AG04449 (cell line): ENCODE data around the gene HIC1.

ENCODE experiments used
- CTCF ChIA-PET: fragments of 350-600 bp; formaldehyde crosslinking; extraction: SDS; loops from one replicate; lab custom pipeline; 2021; ENCODE audit warnings: antibody characterized with exemption; lab: Yijun Ruan, JAX
- POLR2A ChIA-PET: fragments of 400-600, 350-600 bp; formaldehyde crosslinking; extraction: SDS; loops from one replicate; lab custom pipeline; 2020; ENCODE audit warnings: antibody characterized with exemption, inconsistent platforms; lab: Yijun Ruan, JAX
- DNase-seq: peaks from one replicate; pipeline ENCODE4 v3.0.0-alpha.2; 2010; ENCODE audit warnings: low read depth, low spot score
- H3K4me3 ChIP-seq: 2 replicates; pipeline ENCODE4 v1.5.1; 2011; ENCODE audit warnings: low read depth, mild to moderate bottlenecking, control low read depth, low read length
- TF ChIP-seq, protein P1 (sequence below): IDR thresholded peaks from one replicate; pipeline ENCODE4 v1.5.1; 2011; ENCODE audit warnings: mild to moderate bottlenecking, moderate library complexity, low read length, control low read depth, inconsistent platforms; ENCODE audit not compliant: insufficient read depth; ENCODE audit errors: missing control alignments

The HIC1 gene

DNA sequence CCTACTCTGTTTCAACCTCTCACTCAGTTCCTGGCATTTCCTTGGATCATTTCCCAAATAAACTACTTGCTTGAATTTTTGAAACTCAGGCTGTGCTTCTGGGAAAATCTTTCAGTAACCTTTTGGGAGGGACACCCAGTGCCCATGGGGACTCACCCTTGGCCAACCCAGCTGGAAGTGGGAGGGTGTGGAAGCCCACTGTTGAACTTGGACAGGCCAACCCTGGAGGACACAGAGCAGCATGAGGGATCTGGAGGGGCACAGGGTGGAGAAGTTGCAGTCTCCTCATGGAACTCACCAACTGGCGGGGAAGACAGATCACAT, 40.9 kb upstream of the HIC1 start:
- CTCF ChIA-PET: interaction anchor here (1.1 kb wide), 2 partner anchors 12 kb away, joined by 3 to 4 read pairs; no protein-coding TSS in a partner anchor
- DNase-seq: no peak
- H3K4me3 ChIP-seq: no peak overlapping the region
- POLR2A ChIA-PET: no interaction called here
- TF ChIP-seq, protein P1, sequence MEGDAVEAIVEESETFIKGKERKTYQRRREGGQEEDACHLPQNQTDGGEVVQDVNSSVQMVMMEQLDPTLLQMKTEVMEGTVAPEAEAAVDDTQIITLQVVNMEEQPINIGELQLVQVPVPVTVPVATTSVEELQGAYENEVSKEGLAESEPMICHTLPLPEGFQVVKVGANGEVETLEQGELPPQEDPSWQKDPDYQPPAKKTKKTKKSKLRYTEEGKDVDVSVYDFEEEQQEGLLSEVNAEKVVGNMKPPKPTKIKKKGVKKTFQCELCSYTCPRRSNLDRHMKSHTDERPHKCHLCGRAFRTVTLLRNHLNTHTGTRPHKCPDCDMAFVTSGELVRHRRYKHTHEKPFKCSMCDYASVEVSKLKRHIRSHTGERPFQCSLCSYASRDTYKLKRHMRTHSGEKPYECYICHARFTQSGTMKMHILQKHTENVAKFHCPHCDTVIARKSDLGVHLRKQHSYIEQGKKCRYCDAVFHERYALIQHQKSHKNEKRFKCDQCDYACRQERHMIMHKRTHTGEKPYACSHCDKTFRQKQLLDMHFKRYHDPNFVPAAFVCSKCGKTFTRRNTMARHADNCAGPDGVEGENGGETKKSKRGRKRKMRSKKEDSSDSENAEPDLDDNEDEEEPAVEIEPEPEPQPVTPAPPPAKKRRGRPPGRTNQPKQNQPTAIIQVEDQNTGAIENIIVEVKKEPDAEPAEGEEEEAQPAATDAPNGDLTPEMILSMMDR: no peak

DNA sequence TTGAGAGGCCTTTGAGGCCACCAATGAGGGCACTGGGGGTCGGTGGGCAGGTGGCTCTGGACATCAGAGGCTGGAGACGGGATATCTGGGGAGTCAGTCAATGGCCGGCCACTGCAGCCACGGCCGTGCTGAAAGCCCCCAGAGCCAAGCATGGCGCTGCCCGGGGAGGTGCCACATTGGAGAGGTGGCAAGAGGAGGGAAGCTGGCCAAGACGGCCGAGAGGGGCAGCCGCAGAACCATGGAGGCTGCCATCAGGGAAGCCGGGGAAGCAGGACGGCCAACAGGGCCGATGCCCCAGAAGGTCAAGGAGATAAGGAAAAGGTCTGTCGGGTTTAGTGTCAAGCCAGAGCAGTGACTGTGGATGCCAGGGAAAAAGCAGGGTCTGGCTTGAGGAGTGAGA, 39.6 kb upstream of the HIC1 start:
- CTCF ChIA-PET: interaction anchor here (0.6 kb wide), 2 partner anchors 15 to 391 kb away, joined by 3 read pairs; no protein-coding TSS in a partner anchor
- TF ChIP-seq, protein P1: no peak
- no peak for DNase-seq
- POLR2A ChIA-PET: no interaction called here
- H3K4me3 ChIP-seq: no peak overlapping the region

DNA sequence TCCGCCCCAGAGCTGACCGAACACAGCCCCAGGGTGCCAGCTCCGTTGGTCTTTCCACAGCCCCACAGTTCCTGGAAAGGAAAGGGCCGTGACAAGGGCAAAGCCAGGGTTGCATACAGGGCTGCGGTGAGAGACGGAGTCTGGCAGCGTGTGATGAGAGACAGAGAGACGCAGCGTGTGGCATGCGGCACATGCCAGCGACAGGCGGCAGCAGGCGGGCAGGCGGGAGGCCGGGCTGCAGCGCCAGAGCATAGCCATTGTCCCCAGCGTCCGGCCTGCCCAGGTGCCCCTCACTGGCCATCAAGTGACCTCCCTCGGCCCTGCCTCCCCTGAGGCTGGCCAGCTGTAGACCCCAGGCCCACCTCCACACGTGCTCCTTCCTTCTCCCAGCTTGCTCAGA, 38.4 kb upstream of the HIC1 start:
- CTCF ChIA-PET: interaction anchor here (1.8 kb wide), 1 partner anchor 9 kb away, joined by 7 read pairs; the partner anchor contains the start of gene RTN4RL1
- POLR2A ChIA-PET: no interaction called here
- TF ChIP-seq, protein P1: no peak
- no peak for DNase-seq
- no peak overlapping the region for H3K4me3 ChIP-seq

DNA sequence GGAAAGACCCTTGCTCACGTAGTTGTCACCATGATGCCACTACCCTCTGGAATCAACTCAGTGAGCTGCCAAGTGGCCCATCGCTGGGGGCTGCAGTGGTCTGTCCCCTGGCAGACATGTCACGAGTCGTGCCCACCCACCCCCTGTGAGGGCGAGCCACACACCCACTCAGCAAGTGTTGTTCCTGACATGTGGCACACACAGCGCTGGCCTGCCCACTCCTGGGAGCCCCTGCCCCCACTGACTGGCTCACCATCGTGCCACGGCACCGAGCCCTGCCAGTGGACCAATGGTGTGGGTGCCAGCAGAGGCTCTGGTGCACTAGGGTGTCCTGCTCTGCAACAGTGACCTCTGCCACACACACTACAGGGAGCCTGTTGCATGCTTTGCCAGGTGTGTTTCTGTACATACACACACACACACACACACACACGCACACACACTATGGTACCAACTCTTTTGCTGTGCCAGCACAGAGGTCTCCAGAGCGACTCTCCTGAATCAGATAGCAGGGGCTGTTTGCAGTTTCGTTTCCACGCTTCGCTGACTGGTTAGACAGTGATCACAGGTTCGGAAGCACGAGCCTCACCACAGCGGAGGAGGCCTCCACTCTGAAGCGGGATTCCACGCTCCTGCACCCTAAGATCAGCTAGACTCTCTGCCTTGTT, 37.5 kb upstream of the HIC1 start:
- CTCF ChIA-PET: interaction anchor here (1.8 kb wide), 1 partner anchor 8 kb away, joined by 7 read pairs; the partner anchor contains the start of gene RTN4RL1
- no peak overlapping the region for H3K4me3 ChIP-seq
- TF ChIP-seq, protein P1: no peak
- POLR2A ChIA-PET: no interaction called here
- no peak for DNase-seq

DNA sequence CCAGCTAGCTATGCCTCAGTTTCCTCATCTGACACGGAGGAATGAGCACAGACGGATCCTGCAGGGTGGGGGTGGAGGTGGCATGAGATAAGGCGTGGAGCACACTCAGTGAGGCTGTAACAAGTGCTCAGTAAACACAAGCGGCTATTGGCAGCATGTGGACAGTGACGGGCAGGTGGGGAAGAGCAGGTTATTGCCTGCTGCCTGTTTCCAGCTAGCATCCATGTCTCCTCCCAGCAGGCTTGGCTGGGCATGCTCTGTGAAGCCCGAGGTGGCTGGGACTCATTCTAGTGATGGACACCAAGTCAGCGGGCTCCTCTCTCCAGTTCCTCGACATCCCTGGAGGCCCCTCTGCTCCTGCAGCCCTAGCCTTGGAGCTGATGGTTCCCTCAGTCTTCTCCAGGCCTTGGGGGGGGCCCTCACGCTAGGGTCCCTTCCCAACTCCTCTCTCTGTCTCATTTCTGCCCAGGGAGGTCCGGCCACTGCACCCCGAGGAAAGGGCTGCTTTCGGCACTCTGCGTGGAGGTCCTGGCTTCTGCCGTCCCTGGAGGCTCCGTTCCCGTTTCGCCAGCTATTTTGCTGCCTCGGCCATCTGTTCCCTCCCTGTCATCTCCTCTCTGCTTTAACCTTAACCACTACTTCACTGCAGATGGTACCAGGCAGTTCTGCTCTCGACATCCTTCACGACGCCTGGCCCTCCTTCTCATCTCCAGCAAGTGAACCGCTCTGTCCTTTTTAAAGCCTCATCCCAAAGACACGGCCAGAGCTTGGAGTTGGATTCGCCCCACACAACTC, 36.0 kb upstream of the HIC1 start:
- CTCF ChIA-PET: interaction anchor here (2.5 kb wide), 1 partner anchor 110 kb away, joined by 10 read pairs; no protein-coding TSS in a partner anchor
- POLR2A ChIA-PET: interaction anchor here (0.6 kb wide), 1 partner anchor 37 kb away, joined by 3 read pairs; no protein-coding TSS in a partner anchor
- no peak overlapping the region for H3K4me3 ChIP-seq
- DNase-seq: no peak
- TF ChIP-seq, protein P1: no peak

DNA sequence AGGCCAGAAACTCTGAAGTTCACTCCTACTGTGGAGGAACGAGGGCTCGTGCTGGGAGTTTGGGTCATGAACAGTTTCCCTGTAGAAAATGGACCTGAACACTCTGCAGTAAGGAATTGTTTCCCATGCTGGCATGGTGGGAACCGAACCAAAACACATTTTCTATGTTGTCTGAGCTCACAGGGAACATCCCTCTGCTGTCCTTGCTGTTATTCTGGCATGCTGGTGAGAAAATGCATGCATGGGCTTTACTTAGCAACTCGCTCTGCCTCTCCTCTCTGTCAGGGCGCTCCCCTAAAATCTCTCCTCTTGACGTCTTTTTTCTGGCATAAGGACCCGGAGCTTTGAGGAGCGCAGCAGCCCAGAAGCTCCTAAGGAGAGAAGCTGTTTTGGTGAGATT, 35.2 kb upstream of the HIC1 start:
- TF ChIP-seq, protein P1: no peak
- ChIA-PET CTCF (interaction anchor here (1.0 to 2.5 kb wide), 3 partner anchors 9 to 140 kb away, joined by 3 to 10 read pairs (median 3); no protein-coding TSS in a partner anchor), POLR2A (no interaction called here)
- no peak for DNase-seq
- H3K4me3 ChIP-seq: no peak overlapping the region
